ENCODE data around the gene MLLT3.
A peak's percentile ranks its signal among the peaks of the same experiment; 100 is the strongest.

Gene MLLT3

GRCh38 chr9:20646656-20647055 is 24.4 kb upstream of the MLLT3 start:
- in situ Hi-C loops (cut with HindIII; ENCODE audit: low sequenced_read_pairs) = no loop called here
- TF ChIP-seq CTCF (IDR thresholded peaks at IDR 0.05; ENCODE audit: low read depth, low read length, missing control alignments) = no peak
- no peak overlapping the region for H3K4me3 ChIP-seq (ENCODE audit: low read depth, low read length)
- DNase-seq (ENCODE audit: low read depth) = no peak

GRCh38 chr9:20643660-20644059 is 21.4 kb upstream of the MLLT3 start:
- no peak for TF ChIP-seq CTCF (IDR thresholded peaks at IDR 0.05; ENCODE audit: low read depth, low read length, missing control alignments)
- DNase-seq (ENCODE audit: low read depth) = no peak
- no peak overlapping the region for H3K4me3 ChIP-seq (ENCODE audit: low read depth, low read length)
- in situ Hi-C loops (cut with HindIII; ENCODE audit: low sequenced_read_pairs) = no loop called here

GRCh38 chr9:20642045-20642444 is 19.7 kb upstream of the MLLT3 start:
- in situ Hi-C loops (cut with HindIII; ENCODE audit: low sequenced_read_pairs) = no loop called here
- TF ChIP-seq CTCF (IDR thresholded peaks at IDR 0.05; ENCODE audit: low read depth, low read length, missing control alignments) = no peak
- no peak overlapping the region for H3K4me3 ChIP-seq (ENCODE audit: low read depth, low read length)
- DNase-seq (ENCODE audit: low read depth) = no peak

- DNase-seq (ENCODE audit: low read depth) = peak; percentile 65
- TF ChIP-seq CTCF (IDR thresholded peaks at IDR 0.05; ENCODE audit: low read depth, low read length, missing control alignments) = no peak
- in situ Hi-C loops (cut with HindIII; ENCODE audit: low sequenced_read_pairs) = no loop called here
- no peak overlapping the region for H3K4me3 ChIP-seq (ENCODE audit: low read depth, low read length)
These were observed 18.3 kb upstream of the MLLT3 start for GRCh38 chr9:20640331-20641187.

- no peak for TF ChIP-seq CTCF (IDR thresholded peaks at IDR 0.05; ENCODE audit: low read depth, low read length, missing control alignments)
- in situ Hi-C loops (cut with HindIII; ENCODE audit: low sequenced_read_pairs) = no loop called here
- no peak overlapping the region for H3K4me3 ChIP-seq (ENCODE audit: low read depth, low read length)
- DNase-seq (ENCODE audit: low read depth) = no peak
These were observed 14.7 kb upstream of the MLLT3 start for GRCh38 chr9:20636888-20637440.

GRCh38 chr9:20634895-20635294 is 12.6 kb upstream of the MLLT3 start:
- DNase-seq (ENCODE audit: low read depth) = no peak
- no peak overlapping the region for H3K4me3 ChIP-seq (ENCODE audit: low read depth, low read length)
- in situ Hi-C loops (cut with HindIII; ENCODE audit: low sequenced_read_pairs) = no loop called here
- no peak for TF ChIP-seq CTCF (IDR thresholded peaks at IDR 0.05; ENCODE audit: low read depth, low read length, missing control alignments)
